GM23338 (cell line): ENCODE data around the gene RNF213. TPM values are rescaled to one million over a fixed set of nuclear protein-coding genes. Genes with fewer than 3 reads are reported as not detected.

ENCODE experiments used
- ATAC-seq: fragments of 200-7000 bp; cut with Tn5 transposase; 3 replicates; pipeline ENCODE4 v1.9.1; 2020
- DNase-seq: peaks from one replicate; pipeline ENCODE4 v3.0.0-alpha.2; 2015; ENCODE audit warnings: low spot score
- H2AFZ ChIP-seq: fragments of 200-600 bp; sonication (generic); 2 replicates; pipeline ENCODE4 v1.8.0; 2016; ENCODE audit warnings: antibody characterized with exemption, mild to moderate bottlenecking, moderate library complexity
- H3F3A ChIP-seq: fragments of 200-600 bp; sonication (generic); replicated peaks from 2 replicates; pipeline ENCODE4 v1.8.0; 2017; ENCODE audit warnings: antibody characterized with exemption, mixed run types, low read depth
- H3K27ac ChIP-seq: fragments of 200-600 bp; sonication (generic); 2 replicates; pipeline ENCODE4 v1.6.1; 2016; ENCODE audit warnings: low read depth
- H3K27me3 ChIP-seq: fragments of 200-600 bp; sonication (generic); 2 replicates; pipeline ENCODE4 v1.8.0; 2016; ENCODE audit warnings: mild to moderate bottlenecking, mixed run types, moderate library complexity; ENCODE audit not compliant: insufficient read depth
- H3K36me3 ChIP-seq: fragments of 200-600 bp; sonication (generic); 2 replicates; pipeline ENCODE4 v1.8.0; 2016; ENCODE audit warnings: mild to moderate bottlenecking; ENCODE audit not compliant: insufficient read depth
- H3K4me1 ChIP-seq: fragments of 200-600 bp; sonication (generic); 2 replicates; pipeline ENCODE4 v1.8.0; 2016; ENCODE audit warnings: mild to moderate bottlenecking, moderate library complexity; ENCODE audit not compliant: insufficient read depth
- H3K4me2 ChIP-seq: fragments of 200-600 bp; sonication (generic); 2 replicates; pipeline ENCODE4 v1.7.1; 2017; ENCODE audit warnings: mixed run types
- H3K4me3 ChIP-seq: fragments of 200-600 bp; sonication (generic); 2 replicates; pipeline ENCODE4 v1.6.1; 2016; ENCODE audit warnings: mixed run types
- H3K79me2 ChIP-seq: fragments of 200-600 bp; sonication (generic); replicated peaks from 2 replicates; pipeline ENCODE4 v1.8.0; 2017; ENCODE audit warnings: mild to moderate bottlenecking; ENCODE audit not compliant: insufficient read depth
- H3K9me2 ChIP-seq: fragments of 200-600 bp; sonication (generic); 2 replicates; pipeline ENCODE4 v1.8.0; 2017; ENCODE audit not compliant: insufficient read depth
- H4K20me1 ChIP-seq: fragments of 200-600 bp; sonication (generic); replicated peaks from 2 replicates; pipeline ENCODE4 v1.8.0; 2017; ENCODE audit warnings: mild to moderate bottlenecking; ENCODE audit not compliant: insufficient read depth
- H3K27ac Mint-ChIP-seq: 2 replicates; pipeline ENCODE4 v1.8.0; 2020; ENCODE audit warnings: inconsistent platforms, mild to moderate bottlenecking, moderate library complexity, mixed read lengths
- H3K27me3 Mint-ChIP-seq: 3 replicates; pipeline ENCODE4 v1.8.0; 2022; ENCODE audit warnings: low read depth, mild to moderate bottlenecking, moderate library complexity, mixed read lengths, inconsistent platforms; ENCODE audit not compliant: insufficient read depth, poor library complexity
- H3K36me3 Mint-ChIP-seq: 3 replicates; pipeline ENCODE4 v1.8.0; 2021; ENCODE audit warnings: low read depth, mild to moderate bottlenecking, inconsistent platforms, moderate library complexity, mixed read lengths
- H3K4me1 Mint-ChIP-seq: 3 replicates; pipeline ENCODE4 v1.8.0; 2020; ENCODE audit warnings: mild to moderate bottlenecking, inconsistent platforms, mixed read lengths
- H3K4me3 Mint-ChIP-seq: 3 replicates; pipeline ENCODE4 v1.8.0; 2021; ENCODE audit warnings: moderate library complexity, mild to moderate bottlenecking, inconsistent platforms, mixed read lengths
- H3K9me3 Mint-ChIP-seq: 3 replicates; pipeline ENCODE4 v1.8.0; 2020; ENCODE audit warnings: moderate library complexity, mild to moderate bottlenecking, inconsistent platforms, mixed read lengths
- CREB1 ChIP-seq: fragments of 250-450 bp; sonication (Bioruptor Pico); IDR thresholded peaks from 2 replicates; pipeline ENCODE4 v1.5.0; 2020; ENCODE audit warnings: low read depth, mild to moderate bottlenecking, moderate library complexity
- EZH2 ChIP-seq: fragments of 200-600 bp; sonication (generic); IDR thresholded peaks from one replicate; pipeline ENCODE4 v1.8.0; 2017; ENCODE audit warnings: antibody characterized with exemption, mild to moderate bottlenecking, low read depth; ENCODE audit not compliant: unreplicated experiment
- EZH2phosphoT487 ChIP-seq: fragments of 200-600 bp; sonication (generic); IDR thresholded peaks from one replicate; pipeline ENCODE4 v1.8.1; 2018; ENCODE audit warnings: antibody characterized with exemption; ENCODE audit not compliant: unreplicated experiment
- JUNB ChIP-seq: IDR thresholded peaks from one replicate; pipeline ENCODE4 v1.6.1; 2016; ENCODE audit warnings: antibody characterized with exemption; ENCODE audit not compliant: unreplicated experiment
- STAT1 ChIP-seq: IDR thresholded peaks from one replicate; pipeline ENCODE4 v1.6.1; 2016; ENCODE audit warnings: antibody characterized with exemption; ENCODE audit not compliant: unreplicated experiment
- ZNF462 ChIP-seq: fragments of 250-450 bp; sonication (Bioruptor Pico); IDR thresholded peaks from 2 replicates; pipeline ENCODE4 v1.5.0; 2020; ENCODE audit warnings: mild to moderate bottlenecking, moderate library complexity
- polyA plus RNA-seq: library from polyadenylated mRNA; unstranded; fragments of >200 nt; fragmentation: Nextera tagmentation; extraction: Ambion mirVana; gene quantifications from 2 replicates; pipeline ENCODE4 v1.2.1, GENCODE V29; 2016
- total RNA-seq: library from RNA; depleted of rRNA; stranded (reverse); fragments of >200 nt; shearing (Covaris generic); gene quantifications from 2 replicates; pipeline ENCODE4 v1.2.3, GENCODE V29; 2014

RNF213 gene
- total and polyA plus RNA-seq, 2 experiments from 2014 or later: 21.2 to 67.2 TPM

DNA sequence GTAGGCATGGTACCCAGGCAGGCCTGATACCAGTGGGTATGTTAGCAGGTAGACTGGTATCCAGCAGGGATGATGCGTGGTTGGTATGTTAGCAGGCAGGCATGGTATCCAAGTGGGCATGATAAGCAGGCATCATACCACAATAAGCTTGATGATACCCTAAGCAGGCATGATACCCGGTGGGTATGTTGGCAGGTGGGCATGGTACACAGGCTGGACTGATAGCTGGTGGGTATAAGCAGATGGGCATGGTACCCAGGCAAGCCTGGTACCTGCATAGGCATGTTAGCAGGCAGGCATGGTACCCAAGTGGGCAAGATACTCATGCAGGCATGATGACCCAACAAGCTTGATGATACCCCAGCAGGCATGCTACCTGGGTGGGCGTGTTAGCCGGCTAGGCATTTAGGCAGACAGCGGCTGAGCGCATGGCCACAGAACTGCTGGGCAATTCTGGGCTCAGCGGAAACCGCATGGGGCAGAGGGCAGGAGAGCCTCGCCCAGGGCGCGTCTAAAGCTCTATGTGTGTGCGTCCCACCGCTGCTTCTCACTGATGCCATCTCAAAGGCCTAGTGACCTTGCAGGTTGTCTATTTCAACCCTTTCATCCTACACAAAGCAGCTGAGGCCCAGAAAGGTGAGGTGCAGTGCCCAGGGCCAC lies 42.8 kb upstream of the RNF213 start:
- TF ChIP-seq EZH2phosphoT487 (no peak), ZNF462 (CRISPR knock-in tag) (no peak), CREB1 (no peak), JUNB (no peak), STAT1 (no peak), EZH2 (no peak)
- H3K4me2 ChIP-seq: no peak overlapping the region
- H3K27me3 ChIP-seq: no peaks in the 10 kb centered on the region
- Mint-ChIP-seq H3K4me3 (no peak overlapping the region), H3K27me3 (peaks cover 7% of the 10 kb centered on the region), H3K9me3 (no peaks in the 10 kb centered on the region), H3K4me1 (peaks cover 6% of the 10 kb centered on the region; the same call in 2 of the 3 replicates), H3K36me3 (peaks cover 16% of the 10 kb centered on the region), H3K27ac (no peak overlapping the region)
- H2AFZ ChIP-seq: no peak overlapping the region
- DNase-seq (no peak), ATAC-seq (no peak)
- no peaks in the 10 kb centered on the region for H3K9me2 ChIP-seq
- peaks cover 7% of the 10 kb centered on the region; the same call in 1 of the 2 replicates for H3F3A ChIP-seq
- H3K79me2 ChIP-seq: 0 out of 2 replicates have a peak, but pooled peaks cover 7% of the 10 kb centered on the region
- H4K20me1 ChIP-seq: no peaks in the 10 kb centered on the region
- no peak overlapping the region for H3K4me3 ChIP-seq
- H3K36me3 ChIP-seq: no peaks in the 10 kb centered on the region
- no peak overlapping the region for H3K27ac ChIP-seq
- 0 out of 2 replicates have a peak, but pooled peaks cover 3% of the 10 kb centered on the region for H3K4me1 ChIP-seq
